Measurements from ENCODE around the gene ZNF181. TPM values are rescaled to one million over a fixed set of nuclear protein-coding genes. Genes with fewer than 3 reads are reported as not detected.
"Not testable (repeated sequence)": the region's sequence is repeated elsewhere in the genome, so short reads cannot be mapped to it uniquely, and the experiment has no call there.

ZNF181 gene
- 10 to 100 TPM; 18.6 to 47.6 (median 28.5) TPM for total RNA-seq

- H3K36me3 ChIP-seq: peaks cover 0 to 37% of the 10 kb centered on the region in 2 donors
- H3K27me3 ChIP-seq: no peaks in the 10 kb centered on the region
- H3K4me3 ChIP-seq: peak within 1 kb of the TSS; percentile 76 to 95
- H3K27ac ChIP-seq: peak within 1 kb of the TSS; percentile 96 to 98 (median 97)
- H3K4me1 ChIP-seq: peaks cover 8 to 36% (median 15%) of the 10 kb centered on the region in 3 donors
- TF ChIP-seq POLR2AphosphoS5 (IDR thresholded peaks at IDR 0.05): peak; percentile 82
- TF ChIP-seq POLR2A (IDR thresholded peaks at IDR 0.05): peak; percentile 46 to 56
- TF ChIP-seq EP300 (IDR thresholded peaks at IDR 0.05): no peak
- WGBS, 2 donors (ENCODE audit: low coverage in 1 of 2): 0% methylated on average over 3 of the region's 67 CpGs; no CpG with 5 or more reads in 1 of the 2 donors
- peak; percentile 95 for ATAC-seq
- H3K9me3 ChIP-seq: peaks cover 0 to 18% (median 0%) of the 10 kb centered on the region in 3 donors
Observed at GRCh38 chr19:34733746-34734536, at the start of gene ZNF181. ZNF181 (plus strand) TSS chr19:34734243; CDS start chr19:34735038, 795 bp downstream.

GRCh38 chr19:34685266-34685665, 48.8 kb upstream of the ZNF181 start:
- H3K4me3 ChIP-seq, H3K27ac ChIP-seq, H3K4me1 ChIP-seq, H3K27me3 ChIP-seq, ATAC-seq: not testable (repeated sequence)
- WGBS, 2 donors (ENCODE audit: low coverage in 1 of 2): 95 to 96% methylated on average over 5 of the region's 5 CpGs
- peaks cover 12 to 50% of the 10 kb centered on the region in 2 donors for H3K36me3 ChIP-seq
- peaks cover 2 to 87% (median 4%) of the 10 kb centered on the region in 3 donors for H3K9me3 ChIP-seq

GRCh38 chr19:34686455-34686854, 47.6 kb upstream of the ZNF181 start:
- Histone ChIP-seq H3K4me3 (no peak overlapping the region), H3K27me3 (no peaks in the 10 kb centered on the region), H3K27ac (no peak overlapping the region), H3K9me3 (peaks cover 2 to 76% (median 4%) of the 10 kb centered on the region in 3 donors), H3K36me3 (peaks cover 12 to 38% of the 10 kb centered on the region in 2 donors), H3K4me1 (no peaks in the 10 kb centered on the region)
- no peak for ATAC-seq
- WGBS, 2 donors (ENCODE audit: low coverage in 1 of 2): 90 to 94% methylated on average over 5 of the region's 5 CpGs
- TF ChIP-seq POLR2AphosphoS5 (IDR thresholded peaks at IDR 0.05): no peak

- H3K4me3 ChIP-seq: no peak overlapping the region
- ATAC-seq: no peak
- peaks cover 12 to 29% of the 10 kb centered on the region in 2 donors for H3K36me3 ChIP-seq
- peaks cover 5% of the 10 kb centered on the region for H3K27me3 ChIP-seq
- WGBS, 2 donors (ENCODE audit: low coverage in 1 of 2): 42 to 78% methylated on average over 1 to 2 of the region's 2 CpGs
- H3K27ac ChIP-seq: no peak overlapping the region
- TF ChIP-seq CTCF (IDR thresholded peaks at IDR 0.05): no peak
- TF ChIP-seq EP300 (IDR thresholded peaks at IDR 0.05): no peak
- no peak for TF ChIP-seq POLR2A (IDR thresholded peaks at IDR 0.05)
- peaks cover 2 to 67% (median 4%) of the 10 kb centered on the region in 3 donors for H3K9me3 ChIP-seq
- H3K4me1 ChIP-seq: no peaks in the 10 kb centered on the region
Observed at GRCh38 chr19:34687348-34687747, 46.7 kb upstream of the ZNF181 start.

- H3K4me3 ChIP-seq: no peak overlapping the region
- no peak for ATAC-seq
- no peak overlapping the region for H3K27ac ChIP-seq
- H3K9me3 ChIP-seq: peaks cover 2 to 54% (median 4%) of the 10 kb centered on the region in 3 donors
- WGBS, 2 donors (ENCODE audit: low coverage in 1 of 2): 80 to 100% methylated on average over 1 of the region's 1 CpG
- peaks cover 6 to 17% of the 10 kb centered on the region in 2 donors for H3K36me3 ChIP-seq
- no peaks in the 10 kb centered on the region for H3K4me1 ChIP-seq
- TF ChIP-seq POLR2AphosphoS5 (IDR thresholded peaks at IDR 0.05) (no peak), CTCF (IDR thresholded peaks at IDR 0.05) (no peak), EP300 (IDR thresholded peaks at IDR 0.05) (no peak), POLR2A (IDR thresholded peaks at IDR 0.05) (no peak)
- H3K27me3 ChIP-seq: peaks cover 5% of the 10 kb centered on the region
Observed at GRCh38 chr19:34688592-34688991, 45.5 kb upstream of the ZNF181 start.

- peaks cover 5% of the 10 kb centered on the region for H3K27me3 ChIP-seq
- no peaks in the 10 kb centered on the region for H3K36me3 ChIP-seq
- no peak overlapping the region for H3K4me3 ChIP-seq
- H3K4me1 ChIP-seq: no peaks in the 10 kb centered on the region
- ATAC-seq: no peak
- 71 to 89% methylated on average over 3 of the region's 3 CpGs for WGBS, 2 donors (ENCODE audit: low coverage in 1 of 2)
- TF ChIP-seq POLR2A (IDR thresholded peaks at IDR 0.05) (no peak), EP300 (IDR thresholded peaks at IDR 0.05) (no peak), CTCF (IDR thresholded peaks at IDR 0.05) (no peak), POLR2AphosphoS5 (IDR thresholded peaks at IDR 0.05) (no peak)
- peaks cover 0 to 36% (median 2%) of the 10 kb centered on the region in 3 donors for H3K9me3 ChIP-seq
- no peak overlapping the region for H3K27ac ChIP-seq
Observed at GRCh38 chr19:34690372-34690771, 43.7 kb upstream of the ZNF181 start.

Measured in gastroesophageal sphincter (tissue), 4 donors.